GM12878 (cell line): ENCODE results near the gene EPN3. TPM values are rescaled to one million over a fixed set of nuclear protein-coding genes. Genes with fewer than 3 reads are reported as not detected.

Experiments
- ATAC-seq: fragments of 200-7000 bp; cut with Tn5 transposase; 3 replicates; pipeline ENCODE4 v1.9.1; 2020; ENCODE audit warnings: mild to moderate bottlenecking, moderate library complexity
- BruUV-seq: library from RNA; stranded (reverse); fragments of 400-500 nt; replicated peaks from 2 replicates; lab custom pipeline; 2021; lab: Mats Ljungman, UMichigan
- CTCF ChIA-PET: fragments of 300-600 bp; sonication (Branson Sonifier 250); formaldehyde crosslinking; extraction: SDS; loops from one replicate; lab custom pipeline; 2021; ENCODE audit warnings: inconsistent platforms; lab: Yijun Ruan, JAX
- POLR2A ChIA-PET: fragments of 350-600 bp; formaldehyde crosslinking; extraction: SDS; loops from one replicate; lab custom pipeline; 2021; ENCODE audit warnings: inconsistent platforms; lab: Charles Lee
- RAD21 ChIA-PET: fragments of 300-600 bp; sonication (Branson Sonifier 250); formaldehyde crosslinking; loops from one replicate; lab custom pipeline; 2023; ENCODE audit warnings: antibody characterized with exemption; ENCODE audit not compliant: unreplicated experiment; lab: Charles Lee
- SMC1A ChIA-PET: fragments of 300-600 bp; sonication (Branson Sonifier 250); formaldehyde crosslinking; loops from one replicate; lab custom pipeline; 2023; ENCODE audit not compliant: unreplicated experiment, uncharacterized antibody; lab: Charles Lee
- DNase-seq: peaks from one replicate; pipeline ENCODE4 v3.0.0-alpha.2; 2011; ENCODE audit warnings: low read depth, low spot score
- FAIRE-seq: peaks from 3 replicates; lab custom pipeline; 2011; peaks lifted over from hg19 to GRCh38; lab: Jason Lieb, UNC
- H2AFZ ChIP-seq: 2 replicates; pipeline ENCODE4 v1.6.0; 2011; ENCODE audit warnings: low read depth, low read length, control low read depth; ENCODE audit not compliant: control insufficient read depth
- H3K27ac ChIP-seq: 2 replicates; pipeline ENCODE4 v1.5.1; 2011; ENCODE audit warnings: control low read depth; ENCODE audit not compliant: control insufficient read depth, insufficient read depth
- H3K27me3 ChIP-seq, 2 experiments: replicated peaks in 1 of 2; 2 replicates each; pipeline versions ENCODE4 v1.6.0 to v1.6.1; 2011; ENCODE audit warnings: low read length in 1 of 2; ENCODE audit not compliant: control insufficient read depth in 2 of 2, insufficient read depth in 2 of 2
- H3K36me3 ChIP-seq, 2 experiments: 2 replicates each; pipeline ENCODE4 v1.5.1; 2011; ENCODE audit warnings: low read length in 1 of 2; ENCODE audit not compliant: control insufficient read depth in 2 of 2, insufficient read depth in 2 of 2
- H3K4me1 ChIP-seq: 2 replicates; pipeline ENCODE4 v1.6.1; 2011; ENCODE audit warnings: mild to moderate bottlenecking, low read length, moderate library complexity, mixed read lengths; ENCODE audit not compliant: control insufficient read depth, insufficient read depth
- H3K4me2 ChIP-seq: 2 replicates; pipeline ENCODE4 v1.6.0; 2011; ENCODE audit warnings: control low read depth; ENCODE audit not compliant: control insufficient read depth, insufficient read depth
- H3K4me3 ChIP-seq: fragments of 200-600 bp; sonication (generic); 2 replicates; pipeline ENCODE4 v1.5.1; 2016
- H3K79me2 ChIP-seq: 2 replicates; pipeline ENCODE4 v1.6.0; 2011; ENCODE audit warnings: low read length; ENCODE audit not compliant: control insufficient read depth, insufficient read depth
- H3K9ac ChIP-seq: 2 replicates; pipeline ENCODE4 v1.8.0; 2011; ENCODE audit warnings: low read length, control low read depth, mixed read lengths; ENCODE audit not compliant: control insufficient read depth, insufficient read depth
- H3K9me3 ChIP-seq: replicated peaks from 3 replicates; pipeline ENCODE4 v1.5.1; 2011; ENCODE audit warnings: mild to moderate bottlenecking, low read length; ENCODE audit not compliant: control insufficient read depth, insufficient read depth
- H4K20me1 ChIP-seq: 2 replicates; pipeline ENCODE4 v1.6.0; 2011; ENCODE audit not compliant: control insufficient read depth, insufficient read depth
- ATF7 ChIP-seq: fragments of 450-650 bp; IDR thresholded peaks from 2 replicates; pipeline ENCODE4 v1.6.1; 2016; ENCODE audit warnings: low read depth, mild to moderate bottlenecking
- CEBPB ChIP-seq, 2 experiments: fragments of 150-350 bp in 1 of 2; IDR thresholded peaks; 2 replicates each; pipeline ENCODE4 v1.6.1; 2012 to 2014; ENCODE audit warnings: low read depth in 2 of 2, low read length in 2 of 2, borderline replicate concordance in 1 of 2, inconsistent platforms in 1 of 2
- CHD2 ChIP-seq: IDR thresholded peaks from 2 replicates; pipeline ENCODE4 v1.6.1; 2011; ENCODE audit warnings: low read depth, low read length, improper control_type of control experiment, borderline replicate concordance
- CHD4 ChIP-seq: fragments of 200-600 bp; sonication (generic); IDR thresholded peaks from 2 replicates; pipeline ENCODE4 v1.6.1; 2016; ENCODE audit warnings: mild to moderate bottlenecking
- EZH2 ChIP-seq: IDR thresholded peaks from 2 replicates; pipeline ENCODE4 v1.6.1; 2012; ENCODE audit warnings: low read depth, mild to moderate bottlenecking, control low read depth, inconsistent platforms, low read length, borderline replicate concordance; ENCODE audit not compliant: control insufficient read depth
- HCFC1 ChIP-seq: fragments of 150-350 bp; IDR thresholded peaks from 2 replicates; pipeline ENCODE4 v1.6.1; 2014; ENCODE audit warnings: low read length
- IKZF1 ChIP-seq: fragments of 450-650 bp; conservative IDR thresholded peaks from 2 replicates; pipeline ENCODE4 v1.6.1; 2017; ENCODE audit warnings: antibody characterized with exemption, mild to moderate bottlenecking
- KLF5 ChIP-seq: fragments of 450-650 bp; IDR thresholded peaks from 2 replicates; pipeline ENCODE4 v1.6.1; 2014; ENCODE audit warnings: mild to moderate bottlenecking; ENCODE audit not compliant: partially characterized antibody
- LARP7 ChIP-seq: fragments of 450-650 bp; IDR thresholded peaks from 2 replicates; pipeline ENCODE4 v1.6.1; 2017; ENCODE audit warnings: mild to moderate bottlenecking
- PML ChIP-seq: IDR thresholded peaks from 2 replicates; pipeline ENCODE4 v1.6.1; 2012; ENCODE audit warnings: low read length, inconsistent platforms
- SIN3A ChIP-seq: IDR thresholded peaks from 2 replicates; pipeline ENCODE4 v1.6.1; 2012; ENCODE audit warnings: low read depth, low read length, improper control_type of control experiment
- SP1 ChIP-seq: IDR thresholded peaks from one replicate; pipeline ENCODE4 v1.6.1; 2011; ENCODE audit warnings: low read depth, low read length
- STAT3 ChIP-seq: IDR thresholded peaks from 2 replicates; pipeline ENCODE4 v1.6.1; 2011; ENCODE audit warnings: low read depth, low read length, improper control_type of control experiment
- TARDBP ChIP-seq: IDR thresholded peaks from 2 replicates; pipeline ENCODE4 v1.6.1; 2016; ENCODE audit warnings: borderline replicate concordance
- TCF7 ChIP-seq: IDR thresholded peaks from 2 replicates; pipeline ENCODE4 v1.6.1; 2014; ENCODE audit warnings: antibody characterized with exemption, borderline replicate concordance
- YY1 ChIP-seq: IDR thresholded peaks from 2 replicates; pipeline ENCODE4 v1.6.1; 2011; ENCODE audit warnings: low read depth, mild to moderate bottlenecking, low read length
- ZBED1 ChIP-seq: IDR thresholded peaks from 2 replicates; pipeline ENCODE4 v1.6.1; 2016; ENCODE audit warnings: borderline replicate concordance
- ZNF217 ChIP-seq: fragments of 450-650 bp; IDR thresholded peaks from 2 replicates; pipeline ENCODE4 v1.6.1; 2017; ENCODE audit warnings: antibody characterized with exemption, mild to moderate bottlenecking
- ZZZ3 ChIP-seq: IDR thresholded peaks from 2 replicates; pipeline ENCODE4 v1.6.1; 2011; ENCODE audit warnings: low read depth; ENCODE audit not compliant: control insufficient read depth, insufficient read length
- WGBS: methylation state at CpG from one replicate; pipeline ENCODE4 v1.1.6; 2016; ENCODE audit warnings: low lambda C conversion rate; ENCODE audit not compliant: insufficient replicate concordance, insufficient coverage; ENCODE audit errors: missing lambda C conversion rate; 5-methylcytosine and 5-hydroxymethylcytosine counted together
- in situ Hi-C: fragments of 300-500 bp; cut with MboI; formaldehyde crosslinking; loops from 9 replicates; pipeline ENCODE4 v1.14.3; 2018; ENCODE audit warnings: mixed read lengths
- intact Hi-C: fragments of 100-400 bp; cut with micrococcal nuclease; formaldehyde crosslinking; loops from one replicate; pipeline ENCODE4 v1.14.2; 2022; ENCODE audit not compliant: unreplicated experiment
- polyA plus RNA-seq, 11 experiments: library from polyadenylated mRNA; depleted of rRNA in 4 of 11; unstranded in 6 of 11; stranded (reverse) in 5 of 11; fragments of >200 nt; fragmentation: Nextera tagmentation in 4 of 11; fragmentation: Illumina TruSeq in 1 of 11; extraction: Ambion mirVana in 4 of 11; extraction: Trizol in 1 of 11; gene quantifications; 1 replicate in 1 of 11; 2 replicates in 10 of 11; pipeline versions ENCODE4 v1.2.1 to v1.2.3, GENCODE V29; 2011 to 2016; ENCODE audit warnings: inconsistent platforms in 2 of 11, missing spikeins in 2 of 11, low read depth in 1 of 11
- total RNA-seq, 4 experiments: library from RNA; depleted of rRNA in 3 of 4; stranded (reverse); fragments of >200 nt in 3 of 4; fragmentation: Illumina TruSeq in 1 of 4; extraction: Trizol in 1 of 4; gene quantifications; 2 replicates each; pipeline versions ENCODE4 v1.2.1 to v1.2.3, GENCODE V29; 2013 to 2021
- TF ChIP-seq, protein P1 (sequence below): fragments of 450-650 bp; IDR thresholded peaks from 2 replicates; pipeline ENCODE4 v1.6.1; 2017; ENCODE audit warnings: low read depth, mild to moderate bottlenecking, moderate library complexity

Gene EPN3
- total and polyA plus RNA-seq, 10 of the 15 experiments (the other 5 are each of a cell fraction or from before 2014, with no cell fraction given) = 0.04 to 0.07 TPM; not detected in 8

DNA sequence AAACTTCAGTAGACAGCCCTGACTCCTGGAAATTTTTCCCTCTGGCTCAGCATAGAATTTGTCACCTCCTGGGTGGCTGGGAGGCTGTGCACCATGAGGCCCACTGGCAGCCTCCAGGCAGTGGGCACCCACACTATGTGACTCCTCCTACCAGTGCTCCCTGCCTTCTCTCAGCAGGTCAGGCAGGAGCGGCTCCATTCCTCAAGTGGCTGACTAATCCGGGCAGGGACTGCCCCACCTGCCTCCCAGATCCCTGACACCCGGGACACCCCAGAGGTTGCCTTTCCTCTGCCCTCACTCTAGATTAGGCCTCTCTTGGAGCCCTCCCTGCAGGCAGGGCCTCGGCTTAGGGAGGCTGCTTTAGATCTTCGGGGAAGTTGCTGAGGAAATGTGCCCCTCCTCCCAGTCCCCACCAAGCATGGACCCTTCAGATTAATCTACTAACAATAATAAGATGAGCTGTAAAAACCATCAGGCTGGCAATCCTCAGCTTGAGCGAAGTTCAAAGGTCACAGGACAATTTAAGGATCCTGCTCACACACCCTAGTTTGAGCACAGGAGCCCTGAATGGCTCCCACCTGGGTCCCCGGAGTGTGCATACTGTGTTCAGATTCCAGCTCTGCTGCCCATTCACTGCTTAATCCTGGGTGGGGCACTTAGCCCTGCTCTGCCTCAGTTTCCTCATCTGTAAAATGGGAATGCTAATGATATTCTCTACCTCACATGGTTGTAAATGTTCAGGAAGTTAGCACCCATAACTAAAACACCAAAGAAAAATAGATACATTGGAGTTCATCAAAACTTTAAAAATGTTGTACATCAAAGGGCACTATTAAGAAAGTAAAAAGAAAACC is 34.3 kb upstream of the EPN3 start:
- H3K9ac ChIP-seq = no peak overlapping the region
- ATAC-seq (no peak), FAIRE-seq (no peak), DNase-seq (no peak)
- H3K9me3 ChIP-seq = no peaks in the 10 kb centered on the region
- no peak overlapping the region for H2AFZ ChIP-seq
- ChIA-PET RAD21 (no interaction called here), CTCF (interaction anchor here (0.9 to 1.2 kb wide), 2 partner anchors 12 to 19 kb away, joined by 3 to 5 read pairs; no protein-coding TSS in a partner anchor), SMC1A (no interaction called here), POLR2A (interaction anchor here (0.9 kb wide), 1 partner anchor 101 kb away, joined by 12 read pairs; the partner anchor contains the start of gene LRRC59)
- H3K4me2 ChIP-seq = no peak overlapping the region
- in situ Hi-C loops (no loop called here), intact Hi-C loops (no loop called here)
- H3K27me3 ChIP-seq = no peaks in the 10 kb centered on the region
- no TSS peak for BruUV-seq
- no peaks in the 10 kb centered on the region for H3K79me2 ChIP-seq
- H3K4me3 ChIP-seq = no peak overlapping the region
- 53% methylated on average over 7 of the region's 7 CpGs for WGBS
- TF ChIP-seq PML (no peak), ATF7 (no peak), ZZZ3 (no peak), CEBPB (IDR thresholded peaks at IDR 0.05; ENCODE audit: borderline replicate concordance in 1 of 2, low read depth in 2 of 2, low read length in 2 of 2) (no peak), SIN3A (no peak), STAT3 (no peak), EZH2 (no peak), LARP7 (no peak), TCF7 (no peak), KLF5 (no peak), HCFC1 (no peak), SP1 (no peak), ZBED1 (no peak), CHD2 (no peak), TARDBP (no peak), CHD4 (no peak), ZNF217 (no peak), YY1 (no peak), IKZF1 (no peak)
- TF ChIP-seq, protein P1, sequence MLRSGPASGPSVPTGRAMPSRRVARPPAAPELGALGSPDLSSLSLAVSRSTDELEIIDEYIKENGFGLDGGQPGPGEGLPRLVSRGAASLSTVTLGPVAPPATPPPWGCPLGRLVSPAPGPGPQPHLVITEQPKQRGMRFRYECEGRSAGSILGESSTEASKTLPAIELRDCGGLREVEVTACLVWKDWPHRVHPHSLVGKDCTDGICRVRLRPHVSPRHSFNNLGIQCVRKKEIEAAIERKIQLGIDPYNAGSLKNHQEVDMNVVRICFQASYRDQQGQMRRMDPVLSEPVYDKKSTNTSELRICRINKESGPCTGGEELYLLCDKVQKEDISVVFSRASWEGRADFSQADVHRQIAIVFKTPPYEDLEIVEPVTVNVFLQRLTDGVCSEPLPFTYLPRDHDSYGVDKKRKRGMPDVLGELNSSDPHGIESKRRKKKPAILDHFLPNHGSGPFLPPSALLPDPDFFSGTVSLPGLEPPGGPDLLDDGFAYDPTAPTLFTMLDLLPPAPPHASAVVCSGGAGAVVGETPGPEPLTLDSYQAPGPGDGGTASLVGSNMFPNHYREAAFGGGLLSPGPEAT = no peak
- H4K20me1 ChIP-seq = no peaks in the 10 kb centered on the region
- H3K4me1 ChIP-seq = no peaks in the 10 kb centered on the region
- H3K36me3 ChIP-seq = no peaks in the 10 kb centered on the region
- no peak overlapping the region for H3K27ac ChIP-seq
